ENCODE measurements around the gene RAB40C.

DNA sequence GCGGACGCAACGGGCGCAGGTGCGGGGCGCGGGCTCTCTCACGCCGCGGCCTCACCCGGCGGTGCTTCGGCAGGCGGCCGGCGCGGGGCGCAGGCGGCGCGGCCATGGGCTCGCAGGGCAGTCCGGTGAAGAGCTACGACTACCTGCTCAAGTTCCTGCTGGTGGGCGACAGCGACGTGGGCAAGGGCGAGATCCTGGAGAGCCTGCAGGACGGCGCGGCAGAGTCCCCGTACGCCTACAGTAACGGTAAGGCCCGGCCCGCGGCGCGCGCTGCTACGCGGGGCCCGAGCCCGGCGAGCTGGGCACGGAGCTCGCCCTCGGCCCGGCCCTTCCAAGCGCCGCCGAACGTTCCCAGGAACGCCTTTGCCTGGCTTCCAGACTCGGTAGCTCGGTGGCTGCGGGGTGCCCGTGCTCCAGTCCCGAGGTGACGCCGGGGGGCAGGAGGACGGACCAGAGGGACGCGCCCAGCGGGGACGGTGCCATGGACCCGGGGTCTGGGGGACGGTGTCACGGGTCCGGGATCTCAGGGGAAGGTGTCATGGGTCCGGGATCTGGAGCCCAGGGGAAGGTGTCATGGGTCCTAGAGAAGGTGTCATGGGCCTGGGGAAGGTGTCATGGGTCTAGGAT, 435 bp downstream of the RAB40C start:
- TF ChIP-seq, protein P1, sequence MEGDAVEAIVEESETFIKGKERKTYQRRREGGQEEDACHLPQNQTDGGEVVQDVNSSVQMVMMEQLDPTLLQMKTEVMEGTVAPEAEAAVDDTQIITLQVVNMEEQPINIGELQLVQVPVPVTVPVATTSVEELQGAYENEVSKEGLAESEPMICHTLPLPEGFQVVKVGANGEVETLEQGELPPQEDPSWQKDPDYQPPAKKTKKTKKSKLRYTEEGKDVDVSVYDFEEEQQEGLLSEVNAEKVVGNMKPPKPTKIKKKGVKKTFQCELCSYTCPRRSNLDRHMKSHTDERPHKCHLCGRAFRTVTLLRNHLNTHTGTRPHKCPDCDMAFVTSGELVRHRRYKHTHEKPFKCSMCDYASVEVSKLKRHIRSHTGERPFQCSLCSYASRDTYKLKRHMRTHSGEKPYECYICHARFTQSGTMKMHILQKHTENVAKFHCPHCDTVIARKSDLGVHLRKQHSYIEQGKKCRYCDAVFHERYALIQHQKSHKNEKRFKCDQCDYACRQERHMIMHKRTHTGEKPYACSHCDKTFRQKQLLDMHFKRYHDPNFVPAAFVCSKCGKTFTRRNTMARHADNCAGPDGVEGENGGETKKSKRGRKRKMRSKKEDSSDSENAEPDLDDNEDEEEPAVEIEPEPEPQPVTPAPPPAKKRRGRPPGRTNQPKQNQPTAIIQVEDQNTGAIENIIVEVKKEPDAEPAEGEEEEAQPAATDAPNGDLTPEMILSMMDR (IDR thresholded peaks at IDR 0.05) = no peak
- no peak for TF ChIP-seq POLR2A (IDR thresholded peaks at IDR 0.05)

Data from lower leg skin (tissue), 3 donors.